HG02588 (cell line): ENCODE data around the gene STEAP3.

Experiments
- ATAC-seq: cut with Tn5 transposase; IDR thresholded peaks from one replicate; pipeline ENCODE4 v1.9.1; 2021; ENCODE audit warnings: mild to moderate bottlenecking, moderate library complexity; ENCODE audit not compliant: unreplicated experiment

The STEAP3 gene

GRCh38 chr2:119197529-119198239, 25.9 kb upstream of the STEAP3 start:
- ATAC-seq: no peak

GRCh38 chr2:119198240-119198840, 25.3 kb upstream of the STEAP3 start:
- no peak for ATAC-seq

- ATAC-seq: no peak
These were observed 21.8 kb upstream of the STEAP3 start for GRCh38 chr2:119201815-119202214.

GRCh38 chr2:119202610-119203310, 20.9 kb upstream of the STEAP3 start:
- no peak for ATAC-seq

- no peak for ATAC-seq
These were observed 19.1 kb upstream of the STEAP3 start for GRCh38 chr2:119204525-119204924.

GRCh38 chr2:119205001-119205706, 18.5 kb upstream of the STEAP3 start:
- ATAC-seq: no peak

- ATAC-seq: no peak
These were observed 17.4 kb upstream of the STEAP3 start for GRCh38 chr2:119206201-119206600.

- ATAC-seq: no peak
These were observed 16.2 kb upstream of the STEAP3 start for GRCh38 chr2:119207447-119207846.

GRCh38 chr2:119208791-119209203, 14.8 kb upstream of the STEAP3 start:
- ATAC-seq: no peak

- no peak for ATAC-seq
These were observed 11.4 kb upstream of the STEAP3 start for GRCh38 chr2:119212139-119212800.

GRCh38 chr2:119214453-119215037, 9.1 kb upstream of the STEAP3 start:
- no peak for ATAC-seq

- no peak for ATAC-seq
These were observed 6.6 kb upstream of the STEAP3 start for GRCh38 chr2:119216994-119217393.

GRCh38 chr2:119218478-119219064, 5.1 kb upstream of the STEAP3 start:
- no peak for ATAC-seq

GRCh38 chr2:119219873-119220272, 3.8 kb upstream of the STEAP3 start:
- no peak for ATAC-seq

GRCh38 chr2:119220720-119221301, 2.8 kb upstream of the STEAP3 start:
- ATAC-seq: no peak

- ATAC-seq: no peak
These were observed 2.0 kb upstream of the STEAP3 start for GRCh38 chr2:119221609-119222008.

GRCh38 chr2:119222213-119222612, 1.4 kb upstream of the STEAP3 start:
- ATAC-seq: no peak

- no peak for ATAC-seq
These were observed 642 bp upstream of the STEAP3 start for GRCh38 chr2:119222863-119223520.

GRCh38 chr2:119224391-119225104, 914 bp downstream of the STEAP3 start:
- no peak for ATAC-seq
